Body of pancreas (tissue), 4 donors: Measurements from ENCODE around the gene EN1.

Experiments
- CTCF ChIP-seq, 7 experiments: fragments of 450-650 bp in 4 of 7; fragments of 200-600 bp in 3 of 7; sonication (generic) in 3 of 7; IDR thresholded peaks; one replicate each; pipeline ENCODE4 v1.5.1; 2016 to 2019; ENCODE audit warnings: antibody characterized with exemption in 7 of 7
- POLR2A ChIP-seq, 3 donors: fragments of 450-650 bp; IDR thresholded peaks; one replicate each; pipeline ENCODE4 v1.6.1; 2016; ENCODE audit warnings: antibody characterized with exemption in 3 of 3, mild to moderate bottlenecking in 2 of 3

GRCh38 chr2:118848381-118849225 lies 1.2 kb upstream of the EN1 start:
- TF ChIP-seq POLR2A (IDR thresholded peaks at IDR 0.05): no peak
- TF ChIP-seq CTCF (IDR thresholded peaks at IDR 0.05): no peak
